IMR-90 (cell line): ENCODE results near the gene ADARB2. TPM values are rescaled to one million over a fixed set of nuclear protein-coding genes. Genes with fewer than 3 reads are reported as not detected.

ENCODE experiments used
- ATAC-seq: fragments of 200-7000 bp; cut with Tn5 transposase; 2 replicates; pipeline ENCODE4 v1.9.1; 2020; ENCODE audit warnings: low read depth, mild to moderate bottlenecking, moderate library complexity
- BruUV-seq: library from RNA; stranded (reverse); fragments of 400-500 nt; replicated peaks from 2 replicates; lab custom pipeline; 2021; lab: Mats Ljungman, UMichigan
- CTCF ChIA-PET: fragments of 300-600 bp; formaldehyde crosslinking; extraction: SDS; loops from one replicate; lab custom pipeline; 2021; ENCODE audit warnings: antibody characterized with exemption; lab: Yijun Ruan, JAX
- POLR2A ChIA-PET: fragments of 300-600 bp; sonication (Branson Sonifier 250); formaldehyde crosslinking; loops from one replicate; lab custom pipeline; 2022; ENCODE audit warnings: antibody characterized with exemption; ENCODE audit not compliant: unreplicated experiment; lab: Charles Lee
- DNase-seq: peaks from one replicate; pipeline ENCODE4 v3.0.0; 2013
- H2AFZ ChIP-seq: replicated peaks from 2 replicates; pipeline ENCODE3; 2013; ENCODE audit warnings: low read length, mild to moderate bottlenecking; ENCODE audit not compliant: poor library complexity
- H2AK5ac ChIP-seq: 2 replicates; pipeline ENCODE4 v1.6.1; 2013; ENCODE audit warnings: low read depth, low read length, inconsistent platforms
- H2AK9ac ChIP-seq: replicated peaks from 2 replicates; pipeline ENCODE3; 2013; ENCODE audit warnings: mild to moderate bottlenecking, low read depth, low read length, moderate library complexity; ENCODE audit not compliant: poor library complexity
- H2BK120ac ChIP-seq: 2 replicates; pipeline ENCODE4 v1.6.1; 2013; ENCODE audit warnings: low read depth, low read length, inconsistent platforms
- H2BK15ac ChIP-seq: 3 replicates; pipeline ENCODE4 v1.6.1; 2013; ENCODE audit warnings: low read depth, low read length, inconsistent platforms
- H2BK20ac ChIP-seq: 2 replicates; pipeline ENCODE4 v1.6.1; 2013; ENCODE audit warnings: low read depth, mild to moderate bottlenecking, inconsistent platforms, low read length, moderate library complexity
- H2BK5ac ChIP-seq: 2 replicates; pipeline ENCODE4 v1.6.1; 2013; ENCODE audit warnings: mild to moderate bottlenecking, low read depth, low read length, inconsistent platforms; ENCODE audit not compliant: poor library complexity, severe bottlenecking
- H3K14ac ChIP-seq: replicated peaks from 2 replicates; pipeline ENCODE4 v1.6.1; 2013; ENCODE audit warnings: low read depth, low read length, inconsistent platforms
- H3K18ac ChIP-seq: 2 replicates; pipeline ENCODE4 v1.6.1; 2013; ENCODE audit warnings: low read depth, low read length, control low read depth
- H3K23ac ChIP-seq: 2 replicates; pipeline ENCODE4 v1.6.1; 2013; ENCODE audit warnings: low read depth, low read length, inconsistent platforms
- H3K27ac ChIP-seq: 2 replicates; pipeline ENCODE4 v1.5.1; 2013; ENCODE audit warnings: mild to moderate bottlenecking, control low read depth, low read length; ENCODE audit not compliant: insufficient read depth
- H3K27me3 ChIP-seq: 2 replicates; pipeline ENCODE4 v1.6.1; 2013; ENCODE audit warnings: low read length; ENCODE audit not compliant: control insufficient read depth, insufficient read depth
- H3K36me3 ChIP-seq: 2 replicates; pipeline ENCODE4 v1.6.1; 2013; ENCODE audit warnings: low read length, mixed read lengths; ENCODE audit not compliant: control insufficient read depth, insufficient read depth
- H3K4ac ChIP-seq: 2 replicates; pipeline ENCODE4 v1.6.1; 2013; ENCODE audit warnings: low read depth, low read length, inconsistent platforms
- H3K4me1 ChIP-seq: 2 replicates; pipeline ENCODE4 v1.6.1; 2013; ENCODE audit warnings: low read length, mixed read lengths; ENCODE audit not compliant: control insufficient read depth, insufficient read depth
- H3K4me2 ChIP-seq: 2 replicates; pipeline ENCODE4 v1.6.1; 2013; ENCODE audit warnings: low read depth, mild to moderate bottlenecking, control low read depth, low read length, moderate library complexity
- H3K4me3 ChIP-seq: 2 replicates; pipeline ENCODE4 v1.5.1; 2013; ENCODE audit warnings: low read depth, mild to moderate bottlenecking, control low read depth, low read length, moderate library complexity; ENCODE audit not compliant: insufficient read depth
- H3K56ac ChIP-seq: 2 replicates; pipeline ENCODE4 v1.6.1; 2013; ENCODE audit warnings: low read length, inconsistent platforms; ENCODE audit not compliant: insufficient read depth; ENCODE audit errors: extremely low read depth
- H3K79me1 ChIP-seq, 2 experiments: 2 replicates each; pipeline ENCODE4 v1.6.1; 2013; ENCODE audit warnings: low read length in 2 of 2, inconsistent platforms in 1 of 2, low read depth in 1 of 2
- H3K9ac ChIP-seq: 2 replicates; pipeline ENCODE4 v1.6.1; 2013; ENCODE audit warnings: low read depth, low read length, control low read depth
- H3K9me1 ChIP-seq: 2 replicates; pipeline ENCODE4 v1.6.1; 2013; ENCODE audit warnings: low read length, inconsistent platforms; ENCODE audit not compliant: insufficient read depth
- H3K9me3 ChIP-seq: 2 replicates; pipeline ENCODE4 v1.6.1; 2013; ENCODE audit warnings: low read length; ENCODE audit not compliant: control insufficient read depth, insufficient read depth
- H4K20me1 ChIP-seq: 2 replicates; pipeline ENCODE4 v1.6.1; 2013; ENCODE audit warnings: low read length, inconsistent platforms; ENCODE audit not compliant: insufficient read depth
- H4K5ac ChIP-seq: 2 replicates; pipeline ENCODE4 v1.6.1; 2013; ENCODE audit warnings: mild to moderate bottlenecking, low read depth, low read length, control low read depth
- H4K8ac ChIP-seq, 2 experiments: 2 replicates each; pipeline ENCODE4 v1.6.1; 2013; ENCODE audit warnings: low read depth in 2 of 2, low read length in 2 of 2, control low read depth in 1 of 2, inconsistent platforms in 1 of 2
- H4K91ac ChIP-seq: 2 replicates; pipeline ENCODE4 v1.6.1; 2013; ENCODE audit warnings: low read depth, low read length, inconsistent platforms; ENCODE audit not compliant: insufficient read depth
- CEBPB ChIP-seq: IDR thresholded peaks from 2 replicates; pipeline ENCODE4 v1.6.1; 2012; ENCODE audit warnings: low read depth, low read length, improper control_type of control experiment
- CHD1 ChIP-seq: IDR thresholded peaks from 2 replicates; pipeline ENCODE4 v1.6.1; 2012; ENCODE audit warnings: low read depth, low read length, improper control_type of control experiment
- MAFK ChIP-seq: IDR thresholded peaks from 2 replicates; pipeline ENCODE4 v1.6.1; 2012; ENCODE audit warnings: low read depth, low read length, improper control_type of control experiment
- MAZ ChIP-seq: IDR thresholded peaks from 2 replicates; pipeline ENCODE4 v1.6.1; 2012; ENCODE audit warnings: low read depth, mild to moderate bottlenecking, low read length, improper control_type of control experiment, moderate library complexity, borderline replicate concordance
- MXI1 ChIP-seq: IDR thresholded peaks from 2 replicates; pipeline ENCODE4 v1.6.1; 2012; ENCODE audit warnings: low read depth, mild to moderate bottlenecking, low read length, moderate library complexity, borderline replicate concordance
- NFE2L2 ChIP-seq: fragments of 150-350 bp; IDR thresholded peaks from 2 replicates; pipeline ENCODE4 v1.6.1; 2016; ENCODE audit warnings: low read depth, mild to moderate bottlenecking, low read length
- POLR2A ChIP-seq: IDR thresholded peaks from 2 replicates; pipeline ENCODE4 v1.6.1; 2012; ENCODE audit warnings: mild to moderate bottlenecking, low read depth, low read length
- RAD21 ChIP-seq: IDR thresholded peaks from 2 replicates; pipeline ENCODE4 v1.6.1; 2012; ENCODE audit warnings: low read length, improper control_type of control experiment
- RCOR1 ChIP-seq: IDR thresholded peaks from 2 replicates; pipeline ENCODE4 v1.6.1; 2012; ENCODE audit warnings: mild to moderate bottlenecking, low read length, improper control_type of control experiment; ENCODE audit not compliant: insufficient replicate concordance
- WGBS, 2 experiments: methylation state at CpG; one replicate each; pipeline versions ENCODE4 v1.1.5 to v1.1.7; 2013; ENCODE audit warnings: missing lambda C conversion rate in 2 of 2; ENCODE audit not compliant: insufficient read length in 1 of 2; ENCODE audit errors: extremely low coverage in 2 of 2; 5-methylcytosine and 5-hydroxymethylcytosine counted together
- dilution Hi-C: fragments of 300-500 bp; cut with HindIII; formaldehyde crosslinking; loops from one replicate; pipeline ENCODE4 v1.14.3; 2018; ENCODE audit warnings: low sequenced_read_pairs; ENCODE audit not compliant: unreplicated experiment
- in situ Hi-C: fragments of 300-500 bp; cut with MboI; formaldehyde crosslinking; loops from 3 replicates; pipeline ENCODE4 v1.14.3; 2019; ENCODE audit warnings: low sequenced_read_pairs, inconsistent platforms, mixed read lengths
- intact Hi-C: fragments of 100-400 bp; cut with micrococcal nuclease; formaldehyde crosslinking; loops from 2 replicates; pipeline ENCODE4 v1.10.0; 2022
- polyA plus RNA-seq, 3 experiments: library from polyadenylated mRNA; depleted of rRNA; stranded (reverse); fragments of >200 nt; gene quantifications; 2 replicates each; pipeline ENCODE4 v1.2.3, GENCODE V29; 2012; ENCODE audit warnings: low replicate concordance in 1 of 3
- total RNA-seq: library from RNA; depleted of rRNA; stranded (reverse); fragments of >200 nt; gene quantifications from 2 replicates; pipeline ENCODE4 v1.2.3, GENCODE V29; 2012

The ADARB2 gene
- total and polyA plus RNA-seq, 2 of the 4 experiments (the other 2 are of a cell fraction), result not detected

DNA sequence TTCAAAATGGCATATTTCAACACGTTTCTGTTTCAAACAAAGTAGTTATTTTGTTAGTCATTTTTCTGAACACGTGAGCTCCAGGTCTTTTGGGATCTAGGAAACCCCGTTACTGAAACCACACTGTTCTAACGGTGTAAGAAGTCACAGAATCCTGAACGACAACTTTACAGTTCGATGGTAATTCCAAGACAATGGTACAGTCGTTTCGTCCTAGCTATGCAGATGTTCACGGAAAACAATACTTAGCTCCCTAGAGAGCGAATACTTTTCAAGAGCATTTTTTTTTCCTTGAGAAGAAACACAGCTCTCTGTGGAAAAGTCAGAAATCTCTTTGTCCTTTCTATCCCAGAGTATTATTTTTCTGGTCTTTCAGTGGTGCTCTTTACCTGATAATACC lies 254.1 kb downstream of the ADARB2 start:
- no CpG with 5 or more reads among the region's 10 CpGs for WGBS, 2 experiments
- H3K23ac ChIP-seq, result no peak overlapping the region
- H3K4ac ChIP-seq, result no peak overlapping the region
- peaks cover 23% of the 10 kb centered on the region for H3K9me3 ChIP-seq
- no peak overlapping the region for H4K8ac ChIP-seq
- in situ Hi-C loops, result no loop called here
- ATAC-seq (no peak), DNase-seq (no peak)
- H3K4me3 ChIP-seq, result no peak overlapping the region
- H2BK5ac ChIP-seq, result no peak overlapping the region
- H3K36me3 ChIP-seq, result no peaks in the 10 kb centered on the region
- no peak overlapping the region for H2BK20ac ChIP-seq
- no peaks in the 10 kb centered on the region for H3K9me1 ChIP-seq
- no peaks in the 10 kb centered on the region for H4K20me1 ChIP-seq
- no peaks in the 10 kb centered on the region for H3K79me1 ChIP-seq
- no peak overlapping the region for H3K56ac ChIP-seq
- no peak overlapping the region for H3K18ac ChIP-seq
- CTCF ChIA-PET, result no interaction called here
- no peak overlapping the region for H2AK5ac ChIP-seq
- no peak for TF ChIP-seq RCOR1
- TF ChIP-seq MAFK, result no peak
- TF ChIP-seq RAD21, result no peak
- TF ChIP-seq NFE2L2, result no peak
- TF ChIP-seq POLR2A, result no peak
- TF ChIP-seq MXI1, result no peak
- no peak for TF ChIP-seq MAZ
- no peak for TF ChIP-seq CEBPB
- TF ChIP-seq CHD1, result no peak
- dilution Hi-C loops, result no loop called here
- H2AK9ac ChIP-seq, result no peak overlapping the region
- no peak overlapping the region for H3K14ac ChIP-seq
- H3K4me1 ChIP-seq, result no peaks in the 10 kb centered on the region
- H2BK120ac ChIP-seq, result no peak overlapping the region
- BruUV-seq, result no TSS peak
- no peak overlapping the region for H3K4me2 ChIP-seq
- H3K27ac ChIP-seq, result no peak overlapping the region
- H2AFZ ChIP-seq, result no peak overlapping the region
- no peak overlapping the region for H3K9ac ChIP-seq
- no peak overlapping the region for H4K5ac ChIP-seq
- no peaks in the 10 kb centered on the region for H3K27me3 ChIP-seq
- no peak overlapping the region for H2BK15ac ChIP-seq
- no peak overlapping the region for H4K91ac ChIP-seq
- intact Hi-C loops, result no loop called here
- POLR2A ChIA-PET, result no interaction called here
